Measurements from ENCODE around the gene RND2.

RND2 gene

DNA sequence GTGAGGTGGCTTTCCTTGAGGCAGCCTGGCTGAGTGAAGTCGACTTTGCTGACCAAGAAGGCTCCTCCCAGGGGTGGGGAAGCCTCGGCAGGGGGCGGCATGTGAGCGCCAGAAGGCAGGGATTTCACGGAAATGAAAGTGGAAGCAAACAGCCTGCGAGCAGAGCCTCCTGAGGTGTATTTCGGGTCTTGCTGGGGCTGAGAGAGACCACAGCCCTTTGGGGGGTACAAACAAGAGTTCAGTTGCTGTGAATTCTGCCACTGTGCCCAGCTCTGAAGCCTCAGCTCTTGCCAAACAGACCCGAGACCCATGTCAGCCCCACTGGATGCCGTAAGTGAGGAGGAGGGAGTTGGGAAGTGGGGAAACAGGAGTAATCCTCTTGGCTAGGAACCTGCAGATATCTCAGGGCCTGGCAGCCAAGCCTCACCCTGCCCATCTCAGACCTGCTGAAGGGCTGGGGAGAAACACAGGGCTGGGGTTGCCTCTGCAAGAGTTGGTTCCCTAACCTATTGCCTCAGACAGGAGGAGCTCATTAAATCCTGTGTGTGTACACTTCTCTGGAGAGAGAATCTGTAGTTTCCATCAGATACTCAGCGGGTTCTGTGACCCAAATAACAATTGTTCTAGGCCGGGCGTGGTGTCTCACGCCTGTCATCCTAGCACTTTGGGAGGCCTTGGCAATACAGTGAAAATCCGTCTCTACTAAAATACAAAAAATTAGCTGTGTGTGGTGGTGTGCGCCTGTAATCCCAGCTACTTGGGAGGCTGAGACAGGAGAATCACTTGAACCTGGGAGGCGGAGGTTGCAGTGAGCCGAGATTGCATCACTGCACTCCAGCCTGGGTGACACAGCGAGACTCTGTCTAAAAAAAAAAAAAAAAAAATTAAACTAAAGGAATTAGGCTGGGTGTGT, 18.1 kb upstream of the RND2 start, which contains the start of gene IFI35:
Gene IFI35 (plus strand): TSS at position 146 of the 913 bp plus-strand sequence. CDS start 164 bp downstream, at position 310.
- peak; percentile 52 to 78 for DNase-seq

DNA sequence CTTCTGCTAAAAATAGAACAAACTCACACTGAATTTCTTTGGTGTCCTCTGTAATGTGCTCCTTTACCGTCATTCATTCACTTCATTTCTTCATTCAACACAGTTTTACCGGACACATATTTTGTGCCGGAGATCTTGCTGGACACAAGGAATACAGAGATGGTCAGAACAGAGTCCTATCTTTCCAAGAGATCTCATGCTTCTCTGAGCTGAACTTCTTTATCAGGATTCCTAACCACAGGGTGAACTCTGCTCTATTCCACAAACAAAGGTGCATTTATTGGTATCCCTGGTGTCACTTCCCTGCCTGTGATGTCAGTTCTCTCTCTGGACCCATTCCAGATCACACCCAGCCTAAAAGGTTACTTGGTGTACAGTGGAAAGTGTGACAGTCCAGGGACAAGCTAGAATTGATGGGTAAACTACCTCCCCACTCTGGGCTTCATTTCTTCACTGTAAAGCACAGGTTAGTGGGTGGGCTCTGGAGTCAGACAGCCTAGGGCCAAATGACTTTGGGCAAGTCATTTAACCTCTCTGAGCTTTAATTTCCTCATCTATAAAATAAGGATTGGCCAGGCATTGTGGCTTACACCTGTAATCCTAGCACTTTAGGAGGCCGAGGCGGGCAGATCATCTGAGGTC, 14.2 kb upstream of the RND2 start:
- DNase-seq = no peak

DNA sequence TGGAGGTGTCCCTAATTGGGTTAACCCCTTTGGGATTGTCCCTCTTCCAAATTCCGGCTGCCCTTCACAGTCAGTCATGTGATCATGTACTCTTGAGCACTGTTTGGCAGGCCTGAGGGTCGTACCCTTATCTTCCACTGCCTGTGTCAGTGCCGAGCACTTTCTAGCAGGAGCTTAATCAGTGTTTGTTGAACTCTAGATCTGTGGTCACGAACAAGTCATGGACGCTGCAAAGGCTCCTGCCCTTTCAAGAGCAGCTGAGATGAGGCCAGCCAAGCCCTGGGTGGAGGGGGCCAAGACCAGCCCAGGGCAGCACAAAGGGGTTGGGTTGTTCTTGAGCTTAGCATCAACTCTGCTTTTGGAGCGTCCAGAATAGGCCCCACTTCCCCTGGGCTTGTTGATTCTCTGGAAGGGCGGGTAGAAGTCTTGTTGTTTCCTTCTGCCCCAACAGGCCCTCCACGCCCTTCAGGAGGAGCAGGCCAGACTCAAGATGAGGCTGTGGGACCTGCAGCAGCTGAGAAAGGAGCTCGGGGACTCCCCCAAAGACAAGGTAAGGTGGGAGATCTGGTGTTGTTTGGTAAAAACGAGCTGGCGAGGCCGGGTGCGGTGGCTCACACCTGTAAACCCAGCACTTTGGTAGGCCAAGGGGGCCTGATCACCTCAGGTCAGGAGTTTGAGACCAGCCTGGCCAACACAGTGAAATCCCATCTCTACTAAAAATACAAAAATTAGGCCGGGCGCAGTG, 13.1 kb upstream of the RND2 start:
- no peak for DNase-seq

DNA sequence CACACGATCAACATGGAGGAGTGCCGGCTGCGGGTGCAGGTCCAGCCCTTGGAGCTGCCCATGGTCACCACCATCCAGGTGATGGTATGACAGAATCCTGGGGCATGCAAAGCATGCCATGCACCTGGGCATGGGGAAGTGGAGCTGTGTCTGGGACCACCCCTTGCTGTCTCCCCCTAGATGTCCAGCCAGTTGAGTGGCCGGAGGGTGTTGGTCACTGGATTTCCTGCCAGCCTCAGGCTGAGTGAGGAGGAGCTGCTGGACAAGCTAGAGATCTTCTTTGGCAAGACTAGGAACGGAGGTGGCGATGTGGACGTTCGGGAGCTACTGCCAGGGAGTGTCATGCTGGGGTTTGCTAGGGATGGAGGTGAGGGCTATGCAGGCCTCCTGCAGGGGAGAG, 11.7 kb upstream of the RND2 start:
- no peak for DNase-seq

DNA sequence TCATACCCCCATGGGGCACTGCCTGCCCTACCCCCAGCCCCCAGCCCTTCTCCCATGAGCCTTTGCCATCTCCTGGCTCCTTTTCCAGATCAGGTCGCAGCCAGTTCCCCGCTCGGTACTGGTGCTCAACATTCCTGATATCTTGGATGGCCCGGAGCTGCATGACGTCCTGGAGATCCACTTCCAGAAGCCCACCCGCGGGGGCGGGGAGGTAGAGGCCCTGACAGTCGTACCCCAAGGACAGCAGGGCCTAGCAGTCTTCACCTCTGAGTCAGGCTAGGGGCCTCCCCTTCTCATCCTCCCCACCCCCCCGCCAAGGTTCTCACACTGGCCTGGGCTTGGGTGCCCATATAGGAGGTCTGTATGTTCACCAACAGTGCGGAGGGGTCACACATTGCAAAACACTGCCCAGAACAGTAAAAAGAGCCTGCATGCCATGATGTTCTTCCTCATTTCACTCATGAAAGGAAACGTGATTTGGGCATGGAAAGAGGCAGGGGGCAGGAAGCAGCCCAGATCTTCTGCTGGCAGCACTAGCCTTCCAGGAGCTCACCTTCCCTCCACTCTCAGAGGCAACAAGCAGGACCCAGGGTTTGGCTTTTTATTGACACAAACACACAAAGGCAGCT, 10.9 kb upstream of the RND2 start:
- DNase-seq = no peak

DNA sequence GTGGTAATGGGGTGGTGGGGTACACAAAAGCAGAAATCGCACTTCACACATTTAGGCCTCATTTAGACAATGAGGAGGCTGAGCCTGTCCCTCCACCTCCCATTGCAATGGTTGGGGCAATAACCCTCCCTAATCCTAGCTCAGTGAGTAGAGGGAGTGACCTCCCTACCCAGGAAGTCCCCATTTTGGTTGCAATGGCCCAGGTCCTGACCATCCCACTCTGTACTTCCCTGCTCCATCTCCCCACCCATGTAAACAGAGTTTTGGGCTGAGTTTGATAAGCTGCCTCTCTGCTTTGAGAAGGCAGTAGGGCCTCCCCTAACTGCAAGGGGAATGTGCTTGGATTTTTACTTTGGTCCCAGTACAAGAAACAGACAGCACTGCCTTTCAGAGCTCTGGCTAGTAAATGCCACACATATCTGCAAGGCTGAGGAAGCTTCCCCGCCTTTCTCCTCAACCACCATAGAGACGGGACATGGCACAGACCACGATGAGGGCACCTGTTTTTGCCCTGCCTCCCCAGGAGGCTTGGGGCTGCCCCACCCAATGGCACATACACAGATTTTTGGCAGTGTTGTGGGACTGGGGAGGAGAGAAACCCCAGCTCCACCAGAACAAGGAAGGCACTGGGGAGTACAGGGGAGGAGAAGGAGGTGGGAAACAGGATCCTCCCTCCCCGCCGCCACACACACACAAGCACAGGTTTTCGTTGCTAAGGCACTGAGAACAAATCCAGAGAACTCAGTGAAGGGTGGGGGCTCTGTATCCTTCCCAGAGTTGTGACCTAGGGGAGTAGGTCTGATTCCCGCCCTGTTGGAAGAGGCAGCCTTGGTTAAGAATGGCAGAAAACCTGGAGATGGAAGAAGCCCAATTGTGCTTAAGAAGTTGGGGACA, 10.1 kb upstream of the RND2 start:
- no peak for DNase-seq

DNA sequence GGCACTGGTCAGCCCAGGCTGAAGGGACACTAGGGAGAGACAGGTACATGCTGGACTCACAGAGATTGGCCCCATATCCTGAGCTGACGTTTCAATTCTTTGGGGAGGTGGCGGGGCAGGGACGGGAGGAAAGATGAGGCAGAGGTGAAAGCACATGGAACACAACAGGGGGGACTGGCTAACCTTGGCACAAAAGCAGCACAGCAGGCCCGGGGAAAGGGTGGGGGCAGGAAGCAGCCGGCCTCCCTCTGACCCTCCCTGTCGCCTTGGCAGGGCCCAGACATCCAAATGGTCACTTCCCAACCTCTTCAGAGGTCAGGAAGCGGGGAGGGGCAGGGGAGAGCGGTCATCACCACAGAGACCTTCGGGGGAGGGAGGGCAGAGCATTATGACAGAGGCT, 9.5 kb upstream of the RND2 start:
- no peak for DNase-seq

DNA sequence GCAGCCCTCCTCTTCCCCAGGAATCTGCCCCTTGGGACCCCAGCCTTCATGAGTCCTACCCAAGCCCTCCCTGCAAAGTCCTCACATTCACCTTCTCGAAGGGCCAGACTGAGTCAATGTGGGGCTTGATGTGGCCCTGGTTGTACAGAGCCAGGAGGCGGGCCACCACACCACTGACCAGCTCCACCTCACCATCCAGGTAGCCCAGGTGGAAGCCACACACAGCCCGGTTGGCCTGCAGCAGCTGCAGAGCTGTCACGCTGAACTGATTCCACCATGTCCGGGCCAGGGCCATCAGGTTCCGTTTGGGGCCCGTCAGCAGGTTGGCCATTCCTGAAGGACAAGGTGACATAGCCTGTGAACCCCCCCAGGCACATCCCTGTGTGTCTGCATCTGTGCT, 8.8 kb upstream of the RND2 start:
- DNase-seq = no peak

DNA sequence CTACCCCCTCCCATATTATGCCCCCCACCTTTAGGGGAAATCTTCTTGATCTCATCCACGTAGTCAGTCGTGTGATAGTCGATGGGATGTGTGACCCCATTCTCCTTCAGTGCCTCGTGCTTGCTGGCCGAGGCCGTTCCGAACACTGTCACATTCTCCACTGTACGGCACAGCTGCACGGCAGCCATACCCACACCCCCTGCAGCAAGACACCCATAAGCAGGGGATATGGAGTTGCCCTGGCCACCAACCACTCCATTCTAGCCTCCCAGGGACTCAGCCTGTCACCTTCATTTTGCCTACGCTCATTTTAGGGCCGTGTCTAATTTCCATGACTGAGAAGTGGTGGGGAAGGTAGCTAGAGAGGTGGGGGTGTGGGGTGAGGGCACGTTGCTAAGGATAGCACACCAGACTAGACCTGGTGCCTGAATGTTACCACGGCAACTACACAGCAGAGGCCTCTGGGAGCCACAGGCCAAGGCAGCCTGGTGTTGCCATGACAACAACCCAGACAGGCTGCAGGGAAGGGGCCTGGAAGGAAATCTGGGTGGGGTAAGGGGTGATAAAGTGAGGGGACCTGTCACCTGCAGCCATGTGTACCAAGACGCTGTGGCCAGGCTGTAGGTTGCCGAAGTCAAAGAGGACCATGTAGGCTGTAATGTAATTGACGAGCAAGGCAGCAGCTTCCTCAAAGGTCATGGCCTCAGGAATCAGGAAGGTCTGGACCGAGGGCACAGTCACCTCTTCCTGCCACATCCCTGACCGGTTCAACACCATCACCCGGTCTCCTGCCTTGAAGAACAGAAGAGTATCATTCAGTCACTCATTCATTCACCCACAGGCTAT, 6.8 kb upstream of the RND2 start:
- DNase-seq = no peak

DNA sequence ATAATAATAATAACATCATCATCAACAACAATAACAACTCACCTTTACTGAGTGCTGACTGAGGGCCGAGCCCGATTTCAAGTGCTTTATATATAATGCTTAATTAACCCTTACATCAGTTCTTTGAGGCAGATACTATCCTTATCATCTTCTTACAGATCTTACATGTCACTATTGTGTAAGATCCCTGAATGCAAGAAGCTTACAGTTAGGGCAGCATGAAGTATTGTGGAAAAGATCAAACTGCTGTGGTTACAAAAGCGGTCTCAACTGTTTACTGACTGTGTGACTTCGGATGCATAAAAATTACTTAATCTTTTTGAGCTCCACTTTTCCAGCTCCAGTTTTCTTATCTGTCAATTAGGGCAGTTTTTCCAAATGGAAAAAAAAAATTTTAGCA, 6.1 kb upstream of the RND2 start:
- no peak for DNase-seq

DNA sequence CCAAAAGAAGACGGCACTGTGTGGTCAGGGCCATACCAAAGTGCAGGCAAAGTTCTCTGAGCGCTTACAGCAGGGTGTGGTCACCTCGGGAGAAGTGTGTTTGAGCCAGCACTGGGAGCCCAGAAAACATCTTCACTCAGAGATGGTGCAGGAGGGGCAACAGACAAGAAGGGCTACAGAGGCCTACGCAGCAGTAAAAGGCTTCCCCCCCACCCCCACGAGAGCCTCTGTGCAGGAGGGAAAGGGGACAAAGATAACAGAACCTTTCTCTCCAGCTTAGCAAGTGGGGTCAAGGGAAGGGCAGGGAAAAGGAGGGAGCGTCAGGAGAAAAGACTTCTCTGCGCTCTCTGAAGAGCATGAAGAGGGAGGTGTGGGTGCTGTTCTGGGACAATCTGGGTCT, 5.6 kb upstream of the RND2 start:
- no peak for DNase-seq

DNA sequence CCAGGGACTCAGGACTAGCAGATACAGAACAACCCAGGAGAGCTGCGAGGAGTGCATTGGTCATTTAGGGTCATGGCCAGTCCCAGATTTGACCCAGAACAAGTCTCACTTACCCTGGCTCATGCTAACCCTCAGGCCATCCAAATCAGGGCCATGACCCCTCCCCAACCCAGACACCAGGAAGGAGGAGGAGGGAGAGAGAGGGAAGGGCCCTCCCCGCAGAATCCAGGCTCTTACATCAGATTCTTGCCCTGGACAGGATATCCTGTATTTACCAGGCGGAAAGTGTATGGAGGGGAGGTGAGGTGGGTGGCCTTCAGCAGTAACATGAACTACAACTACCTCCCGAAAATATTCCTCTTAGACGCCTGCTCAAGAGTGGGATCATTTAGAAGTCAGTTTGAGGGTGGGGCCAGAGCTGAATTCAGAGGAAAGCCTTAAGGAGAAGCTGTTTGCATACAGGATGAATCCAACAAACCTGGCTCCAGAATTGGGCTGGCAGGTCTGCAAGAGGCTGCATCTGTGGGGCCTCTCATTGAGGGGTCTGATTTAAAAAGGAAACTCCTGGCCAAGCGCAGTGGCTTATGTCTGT, 4.9 kb upstream of the RND2 start:
- DNase-seq = no peak

DNA sequence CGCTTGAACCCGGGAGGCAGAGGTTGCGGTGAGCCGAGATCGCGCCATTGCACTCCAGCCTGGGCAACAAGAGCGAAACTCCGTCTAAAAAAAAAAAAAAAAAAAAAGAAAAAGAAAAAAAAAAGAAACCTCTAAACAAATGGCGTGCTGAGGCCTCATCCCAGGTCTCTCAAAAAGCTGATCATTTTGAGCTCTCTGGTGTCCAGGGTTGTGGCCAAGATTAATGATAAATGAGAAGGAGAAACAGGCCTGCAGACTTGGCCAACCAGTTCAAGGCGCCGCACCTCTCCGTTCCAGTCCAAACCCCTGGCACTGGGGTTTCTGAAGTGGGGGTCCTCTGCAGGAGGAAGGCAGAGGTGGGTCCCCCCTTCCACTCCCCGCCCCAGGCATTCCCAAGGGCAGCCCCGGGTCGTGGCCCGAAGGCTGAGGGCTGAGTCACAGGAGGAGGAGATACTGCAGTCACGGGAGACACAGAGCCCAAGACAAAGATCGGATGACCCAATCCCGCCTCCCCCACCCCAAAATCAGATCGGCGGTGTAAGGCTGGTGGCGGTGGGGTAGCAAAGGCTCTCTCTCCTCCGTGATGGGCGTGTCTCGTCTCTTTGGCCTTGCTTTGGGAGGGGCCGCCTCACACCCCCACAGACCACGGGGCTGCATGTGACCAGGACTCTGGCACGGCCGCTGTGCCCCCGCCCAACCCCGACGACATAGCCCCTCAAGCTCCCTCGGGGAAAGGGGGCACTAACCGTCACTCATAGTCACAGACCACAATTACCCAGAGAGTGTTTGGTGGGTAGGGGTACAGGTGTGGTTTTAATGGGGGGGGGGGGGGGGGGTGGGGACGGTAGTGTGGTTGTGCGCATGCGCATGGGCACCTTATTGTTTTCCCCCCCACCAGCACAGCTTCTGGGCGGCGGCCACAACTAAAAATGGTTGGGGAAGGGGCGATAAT, 4.0 kb upstream of the RND2 start:
- DNase-seq = peak in 1 of 2 experiments; percentile 52

DNA sequence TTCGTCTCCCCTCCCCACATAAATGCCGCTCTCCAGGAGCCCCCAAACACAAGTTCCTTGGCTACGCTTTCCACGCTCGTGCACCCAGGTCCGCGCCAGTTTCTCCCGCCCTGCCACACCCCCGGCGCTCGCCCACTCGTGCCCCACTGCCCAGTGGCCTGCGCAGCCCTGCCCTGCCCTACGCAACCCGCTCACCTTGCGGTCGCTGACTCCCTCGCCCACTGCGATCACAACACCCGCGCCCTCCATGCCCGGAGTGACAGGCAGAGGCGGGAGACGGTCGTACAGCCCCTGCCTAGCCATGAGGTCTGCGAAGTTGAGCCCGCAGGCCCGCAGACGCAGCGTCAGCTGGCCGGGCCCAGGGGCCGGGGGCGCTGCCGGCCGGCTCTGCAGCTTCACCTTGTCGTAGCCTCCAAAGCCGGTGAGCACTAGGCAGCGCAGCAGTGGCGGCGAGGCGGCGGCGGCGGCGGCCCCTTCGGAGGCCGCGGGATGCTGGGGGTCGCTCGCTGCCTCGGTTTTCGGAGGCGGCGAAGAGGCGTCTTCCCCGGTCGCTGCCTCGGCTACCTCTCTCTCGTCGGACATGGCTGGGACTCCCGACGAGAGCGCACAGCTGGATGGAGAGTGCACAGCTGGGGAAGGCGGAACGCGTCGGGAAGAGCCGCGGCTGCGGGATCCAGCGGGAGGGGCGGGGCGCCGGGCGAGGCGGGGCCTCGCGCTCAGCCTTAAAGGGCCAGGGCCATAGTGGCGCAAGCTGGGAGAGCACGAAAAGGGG, 3.1 kb upstream of the RND2 start, which contains the start of gene VAT1:
Gene VAT1 (minus strand): TSS at position 645 of the 772 bp plus-strand sequence. CDS start 63 bp downstream, at position 582.
- DNase-seq = peak; percentile 36 to 81

DNA sequence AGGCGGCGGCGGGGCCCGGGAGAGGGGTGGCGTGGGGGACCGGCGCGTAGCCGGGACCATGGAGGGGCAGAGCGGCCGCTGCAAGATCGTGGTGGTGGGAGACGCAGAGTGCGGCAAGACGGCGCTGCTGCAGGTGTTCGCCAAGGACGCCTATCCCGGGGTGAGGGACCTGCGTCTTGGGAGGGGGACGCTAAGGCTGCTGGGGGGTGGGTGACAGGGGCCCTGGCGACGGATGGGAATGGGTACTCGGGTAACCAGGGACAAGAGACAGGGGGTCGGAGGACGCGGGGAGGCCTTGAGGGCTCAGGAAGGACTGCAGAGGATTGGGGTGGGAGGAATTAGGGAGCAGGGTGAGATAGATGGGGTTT, 243 bp downstream of the RND2 start:
- DNase-seq = no peak

DNA sequence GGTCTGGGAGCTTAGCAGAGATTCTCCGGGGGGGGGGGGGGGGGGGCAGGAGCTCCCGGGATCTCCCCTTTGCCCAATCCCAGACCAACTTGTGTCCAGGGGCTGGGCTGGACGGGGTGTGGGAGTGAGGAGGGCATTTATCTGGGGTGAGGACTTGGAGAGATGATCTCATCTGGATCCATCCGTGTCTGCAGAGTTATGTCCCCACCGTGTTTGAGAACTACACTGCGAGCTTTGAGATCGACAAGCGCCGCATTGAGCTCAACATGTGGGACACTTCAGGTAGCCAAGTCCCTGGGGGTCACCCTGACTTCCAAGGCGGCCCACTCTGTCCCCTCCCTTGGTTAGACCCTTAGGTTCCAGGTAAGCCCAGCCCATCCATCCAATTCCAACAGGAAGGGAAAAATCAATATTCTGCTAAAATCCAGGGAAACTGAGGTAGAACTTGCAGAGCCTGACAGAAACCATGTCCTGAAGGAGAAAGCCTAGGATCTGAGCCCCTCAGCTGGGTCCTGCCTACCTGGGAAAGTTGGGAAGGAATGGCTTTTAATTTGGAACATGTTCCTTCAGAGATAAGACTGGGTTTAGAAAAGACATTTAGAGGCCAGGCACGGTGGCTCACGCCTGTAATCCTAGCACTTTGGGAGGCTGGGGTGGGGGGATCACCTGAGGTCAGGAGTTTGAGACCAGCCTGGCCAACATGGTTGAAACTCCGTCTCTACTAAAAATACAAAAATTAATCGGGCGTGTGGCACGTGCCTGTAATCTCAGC, 921 bp downstream of the RND2 start:
- no peak for DNase-seq

DNA sequence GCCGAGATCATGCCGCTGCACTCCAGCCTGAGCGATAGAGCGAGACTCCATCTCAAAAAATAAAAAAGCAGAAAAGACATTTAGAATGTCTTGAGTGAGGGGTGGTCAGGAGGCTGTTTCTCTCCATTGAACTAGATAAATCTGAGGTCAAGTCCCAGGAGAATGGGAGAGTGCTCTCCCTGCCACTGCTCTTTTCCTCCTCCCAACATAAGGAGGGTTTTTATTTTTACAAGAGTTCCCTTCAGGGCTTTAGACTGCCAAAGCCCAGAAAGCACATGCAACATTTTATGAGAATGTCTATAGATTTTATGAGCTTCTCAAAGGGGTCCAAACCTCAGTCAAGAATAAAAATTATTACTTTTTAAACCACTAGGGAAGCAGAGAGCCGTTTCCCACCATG, 1.6 kb downstream of the RND2 start:
- DNase-seq = no peak
